Keratinocyte (primary cell): ENCODE data around the gene CTDSP1. TPM values are rescaled to one million over a fixed set of nuclear protein-coding genes. Genes with fewer than 3 reads are reported as not detected.

Source experiments
- DNase-seq: peaks from one replicate; pipeline ENCODE4 v3.0.0-alpha.2; 2011; ENCODE audit warnings: low read depth, missing footprints, low spot score
- FAIRE-seq: peaks from 2 replicates; lab custom pipeline; 2011; peaks lifted over from hg19 to GRCh38; lab: Jason Lieb, UNC
- H2AFZ ChIP-seq: 2 replicates; pipeline ENCODE4 v1.6.0; 2012; ENCODE audit warnings: low read length, control low read depth, inconsistent platforms; ENCODE audit not compliant: control insufficient read depth
- H3K27ac ChIP-seq: 2 replicates; pipeline ENCODE4 v1.5.1; 2011; ENCODE audit warnings: low read length; ENCODE audit not compliant: control insufficient read depth, insufficient read depth
- H3K27me3 ChIP-seq: 3 replicates; pipeline ENCODE4 v1.6.0; 2011; ENCODE audit warnings: low read length; ENCODE audit not compliant: control insufficient read depth, insufficient read depth; ENCODE audit errors: extremely low read depth
- H3K36me3 ChIP-seq, 2 experiments: 2 replicates in 1 of 2; 3 replicates in 1 of 2; pipeline ENCODE4 v1.5.1; 2011; ENCODE audit warnings: low read length in 2 of 2, mild to moderate bottlenecking in 1 of 2; ENCODE audit not compliant: control insufficient read depth in 2 of 2, insufficient read depth in 2 of 2; ENCODE audit errors: extremely low read depth in 1 of 2
- H3K4me1 ChIP-seq: 3 replicates; pipeline ENCODE4 v1.5.1; 2011; ENCODE audit warnings: low read length; ENCODE audit not compliant: control insufficient read depth, insufficient read depth; ENCODE audit errors: extremely low read depth
- H3K4me2 ChIP-seq: 3 replicates; pipeline ENCODE4 v1.6.0; 2011; ENCODE audit warnings: low read depth, low read length; ENCODE audit not compliant: control insufficient read depth, insufficient read depth; ENCODE audit errors: extremely low read depth
- H3K4me3 ChIP-seq, 3 experiments: fragments of 200-600 bp in 1 of 3; sonication (generic) in 1 of 3; 2 replicates in 2 of 3; 3 replicates in 1 of 3; pipeline ENCODE4 v1.5.1; 2011 to 2016; ENCODE audit warnings: low read length in 3 of 3, mild to moderate bottlenecking in 3 of 3, control low read depth in 2 of 3, inconsistent platforms in 1 of 3, low read depth in 1 of 3, mixed read lengths in 1 of 3, mixed run types in 1 of 3, moderate library complexity in 1 of 3; ENCODE audit not compliant: control insufficient read depth in 2 of 3, insufficient read depth in 2 of 3; ENCODE audit errors: extremely low read depth in 1 of 3
- H3K79me2 ChIP-seq: 2 replicates; pipeline ENCODE4 v1.6.0; 2012; ENCODE audit warnings: low read length; ENCODE audit not compliant: control insufficient read depth, insufficient read depth
- H3K9ac ChIP-seq: 3 replicates; pipeline ENCODE4 v1.6.0; 2011; ENCODE audit warnings: low read length; ENCODE audit not compliant: control insufficient read depth, insufficient read depth; ENCODE audit errors: extremely low read depth
- H3K9me1 ChIP-seq: 3 replicates; pipeline ENCODE4 v1.6.0; 2011; ENCODE audit warnings: low read length; ENCODE audit not compliant: control insufficient read depth, insufficient read depth; ENCODE audit errors: extremely low read depth
- H3K9me3 ChIP-seq: 2 replicates; pipeline ENCODE4 v1.5.1; 2012; ENCODE audit warnings: low read depth, low read length; ENCODE audit not compliant: control insufficient read depth
- H4K20me1 ChIP-seq: 3 replicates; pipeline ENCODE4 v1.6.0; 2011; ENCODE audit warnings: low read length; ENCODE audit not compliant: control insufficient read depth, insufficient read depth; ENCODE audit errors: extremely low read depth
- CTCF ChIP-seq, 3 experiments: IDR thresholded peaks in 1 of 3; conservative IDR thresholded peaks in 1 of 3; optimal IDR thresholded peaks in 1 of 3; 2 replicates in 2 of 3; 3 replicates in 1 of 3; pipeline versions ENCODE3 to v1.5.1; 2011; ENCODE audit warnings: low read length in 3 of 3, mild to moderate bottlenecking in 3 of 3, moderate library complexity in 2 of 3, control low read depth in 1 of 3, inconsistent platforms in 1 of 3; ENCODE audit not compliant: insufficient read depth in 2 of 3; ENCODE audit errors: extremely low read depth in 1 of 3
- EZH2 ChIP-seq: IDR thresholded peaks from one replicate; pipeline ENCODE4 v1.6.1; 2012; ENCODE audit warnings: inconsistent platforms, mild to moderate bottlenecking, low read length, moderate library complexity
- dilution Hi-C: fragments of 300-500 bp; cut with MboI; formaldehyde crosslinking; loops from one replicate; pipeline ENCODE4 v1.7.0; 2020; ENCODE audit warnings: low sequenced_read_pairs; ENCODE audit not compliant: extremely low pct_ligation_motif_present
- polyA plus RNA-seq, 5 experiments: library from polyadenylated mRNA; depleted of rRNA in 3 of 5; stranded (reverse) in 3 of 5; stranded (forward) in 1 of 5; unstranded in 1 of 5; fragments of >200 nt; gene quantifications; 1 replicate in 1 of 5; 2 replicates in 3 of 5; 3 replicates in 1 of 5; pipeline versions ENCODE4 v1.2.1 to v1.2.3, GENCODE V29; 2011 to 2012; ENCODE audit warnings: missing spikeins in 2 of 5, low read depth in 1 of 5, low replicate concordance in 1 of 5

Gene CTDSP1
- polyA plus RNA-seq, 1 donor (not counting 4 experiments of a cell fraction or from before 2014, with no cell fraction given): 38.7 TPM

- dilution Hi-C loops: no loop called here
- no peaks in the 10 kb centered on the region for H3K4me1 ChIP-seq
- no peak overlapping the region for H3K4me2 ChIP-seq
- H3K27me3 ChIP-seq: peaks cover 7% of the 10 kb centered on the region
- no peak overlapping the region for H2AFZ ChIP-seq
- TF ChIP-seq EZH2 (no peak), CTCF (optimal IDR thresholded peaks at IDR 0.05 in 1 of 3, IDR thresholded peaks at IDR 0.05 in 1 of 3, conservative IDR thresholded peaks at IDR 0.05 in 1 of 3; ENCODE audit: extremely low read depth in 1 of 3, insufficient read depth in 2 of 3, low read length in 3 of 3) (no peak)
- no peak for FAIRE-seq
- H3K36me3 ChIP-seq: no peaks in the 10 kb centered on the region
- H3K9me1 ChIP-seq: no peaks in the 10 kb centered on the region
- H4K20me1 ChIP-seq: no peaks in the 10 kb centered on the region
- H3K79me2 ChIP-seq: no peaks in the 10 kb centered on the region
- no peaks in the 10 kb centered on the region for H3K9me3 ChIP-seq
- no peak for DNase-seq
- H3K4me3 ChIP-seq: no peak overlapping the region
- no peak overlapping the region for H3K9ac ChIP-seq
- H3K27ac ChIP-seq: no peak overlapping the region
These were observed 34.8 kb downstream of the CTDSP1 start for GRCh38 chr2:218434456-218434855.

- TF ChIP-seq EZH2 (no peak), CTCF (optimal IDR thresholded peaks at IDR 0.05 in 1 of 3, IDR thresholded peaks at IDR 0.05 in 1 of 3, conservative IDR thresholded peaks at IDR 0.05 in 1 of 3; ENCODE audit: extremely low read depth in 1 of 3, insufficient read depth in 2 of 3, low read length in 3 of 3) (no peak)
- H3K9me1 ChIP-seq: no peaks in the 10 kb centered on the region
- peaks cover 7% of the 10 kb centered on the region for H3K27me3 ChIP-seq
- H3K36me3 ChIP-seq: no peaks in the 10 kb centered on the region
- H3K9ac ChIP-seq: no peak overlapping the region
- FAIRE-seq (no peak), DNase-seq (no peak)
- no peak overlapping the region for H3K4me3 ChIP-seq
- no peaks in the 10 kb centered on the region for H3K79me2 ChIP-seq
- dilution Hi-C loops: no loop called here
- H3K9me3 ChIP-seq: no peaks in the 10 kb centered on the region
- H4K20me1 ChIP-seq: no peaks in the 10 kb centered on the region
- no peaks in the 10 kb centered on the region for H3K4me1 ChIP-seq
- H3K4me2 ChIP-seq: no peak overlapping the region
- H2AFZ ChIP-seq: no peak overlapping the region
- no peak overlapping the region for H3K27ac ChIP-seq
These were observed 35.6 kb downstream of the CTDSP1 start for GRCh38 chr2:218435003-218435982.
